Measurements from ENCODE around the gene SNX32. TPM values are rescaled to one million over a fixed set of nuclear protein-coding genes. Genes with fewer than 3 reads are reported as not detected.

The SNX32 gene
- total RNA-seq, 1 donor from 2014 or later: not detected

- no peak for DNase-seq (ENCODE audit: low spot score in 2 of 2)
- no peak overlapping the region for H3K4me3 ChIP-seq
- no peaks in the 10 kb centered on the region for H3K36me3 ChIP-seq
- no peak for TF ChIP-seq CTCF (IDR thresholded peaks at IDR 0.05)
- H3K27me3 ChIP-seq: no peaks in the 10 kb centered on the region
- intact Hi-C loops (cut with DNase I): no loop called here
- no peak overlapping the region for H3K27ac ChIP-seq
- no peaks in the 10 kb centered on the region for H3K9me3 ChIP-seq
- no peaks in the 10 kb centered on the region for H3K4me1 ChIP-seq
Observed at GRCh38 chr11:65802841-65803240, 30.9 kb upstream of the SNX32 start.

GRCh38 chr11:65803797-65804492 is 29.8 kb upstream of the SNX32 start:
- H3K36me3 ChIP-seq: no peaks in the 10 kb centered on the region
- no peak overlapping the region for H3K4me3 ChIP-seq
- H3K27me3 ChIP-seq: no peaks in the 10 kb centered on the region
- TF ChIP-seq CTCF (IDR thresholded peaks at IDR 0.05): no peak
- no peaks in the 10 kb centered on the region for H3K4me1 ChIP-seq
- no peak for DNase-seq (ENCODE audit: low spot score in 2 of 2)
- no peak overlapping the region for H3K27ac ChIP-seq
- intact Hi-C loops (cut with DNase I): no loop called here
- H3K9me3 ChIP-seq: no peaks in the 10 kb centered on the region

GRCh38 chr11:65806979-65807378 is 26.8 kb upstream of the SNX32 start:
- no peak for DNase-seq (ENCODE audit: low spot score in 2 of 2)
- Histone ChIP-seq H3K36me3 (no peaks in the 10 kb centered on the region), H3K4me1 (no peaks in the 10 kb centered on the region), H3K27me3 (no peaks in the 10 kb centered on the region), H3K9me3 (no peaks in the 10 kb centered on the region), H3K4me3 (no peak overlapping the region), H3K27ac (no peak overlapping the region)
- no peak for TF ChIP-seq CTCF (IDR thresholded peaks at IDR 0.05)
- intact Hi-C loops (cut with DNase I): no loop called here

- no peak overlapping the region for H3K27ac ChIP-seq
- H3K9me3 ChIP-seq: no peaks in the 10 kb centered on the region
- DNase-seq (ENCODE audit: low spot score in 2 of 2): no peak
- TF ChIP-seq CTCF (IDR thresholded peaks at IDR 0.05): no peak
- intact Hi-C loops (cut with DNase I): no loop called here
- no peak overlapping the region for H3K4me3 ChIP-seq
- no peaks in the 10 kb centered on the region for H3K36me3 ChIP-seq
- H3K27me3 ChIP-seq: no peaks in the 10 kb centered on the region
- no peaks in the 10 kb centered on the region for H3K4me1 ChIP-seq
Observed at GRCh38 chr11:65808744-65809341, 24.9 kb upstream of the SNX32 start.

GRCh38 chr11:65809496-65809895 is 24.3 kb upstream of the SNX32 start:
- Histone ChIP-seq H3K27ac (no peak overlapping the region), H3K9me3 (no peaks in the 10 kb centered on the region), H3K27me3 (no peaks in the 10 kb centered on the region), H3K4me1 (no peaks in the 10 kb centered on the region), H3K36me3 (no peaks in the 10 kb centered on the region), H3K4me3 (no peak overlapping the region)
- no peak for TF ChIP-seq CTCF (IDR thresholded peaks at IDR 0.05)
- intact Hi-C loops (cut with DNase I): no loop called here
- DNase-seq (ENCODE audit: low spot score in 2 of 2): no peak
